Neural cell (in vitro differentiated cells): ENCODE results near the gene ZNF529. TPM values are rescaled to one million over a fixed set of nuclear protein-coding genes. Genes with fewer than 3 reads are reported as not detected.

Experiments
- H2AFZ ChIP-seq: fragments of 200-600, 300-800 bp; sonication (generic), shearing (Covaris generic); 2 replicates; pipeline ENCODE4 v1.6.0; 2014; ENCODE audit warnings: low read depth, mild to moderate bottlenecking, antibody characterized with exemption, low read length, moderate library complexity
- H3F3A ChIP-seq: fragments of 200-600 bp; shearing (Covaris generic); 2 replicates; pipeline ENCODE4 v1.6.1; 2016; ENCODE audit warnings: mild to moderate bottlenecking, moderate library complexity, mixed read lengths, antibody characterized with exemption, low read length; ENCODE audit not compliant: insufficient read depth, poor library complexity, severe bottlenecking
- H3K27ac ChIP-seq: fragments of 200-600, 300-800 bp; sonication (generic), shearing (Covaris generic); 2 replicates; pipeline ENCODE4 v1.5.1; 2014; ENCODE audit warnings: mild to moderate bottlenecking, low read length, moderate library complexity
- H3K27me3 ChIP-seq: fragments of 300-800, 200-600 bp; sonication (generic), shearing (Covaris generic); 2 replicates; pipeline ENCODE4 v1.6.0; 2014; ENCODE audit warnings: mild to moderate bottlenecking, low read depth, low read length, moderate library complexity; ENCODE audit not compliant: insufficient read depth
- H3K36me3 ChIP-seq: fragments of 300-800, 200-600 bp; sonication (generic), shearing (Covaris generic); 2 replicates; pipeline ENCODE4 v1.5.1; 2014; ENCODE audit warnings: mild to moderate bottlenecking, antibody characterized with exemption, low read length, moderate library complexity; ENCODE audit not compliant: insufficient read depth
- H3K4me2 ChIP-seq: fragments of 300-800, 200-600 bp; sonication (generic), shearing (Covaris generic); 2 replicates; pipeline ENCODE4 v1.6.0; 2014; ENCODE audit warnings: mild to moderate bottlenecking, low read length
- H3K4me3 ChIP-seq: fragments of 300-800, 200-600 bp; sonication (generic), shearing (Covaris generic); 2 replicates; pipeline ENCODE4 v1.5.1; 2014; ENCODE audit warnings: mild to moderate bottlenecking, low read length, moderate library complexity
- H3K79me2 ChIP-seq: fragments of 200-600 bp; shearing (Covaris generic); replicated peaks from 2 replicates; pipeline ENCODE4 v1.6.0; 2014; ENCODE audit warnings: mild to moderate bottlenecking, low read length, moderate library complexity; ENCODE audit not compliant: insufficient read depth
- H3K9ac ChIP-seq: fragments of 300-800, 200-600 bp; sonication (generic), shearing (Covaris generic); 2 replicates; pipeline ENCODE4 v1.6.1; 2016; ENCODE audit warnings: mild to moderate bottlenecking, low read length, mixed read lengths
- H3K9me2 ChIP-seq: fragments of 200-600 bp; shearing (Covaris generic); 2 replicates; pipeline ENCODE4 v1.6.1; 2016; ENCODE audit warnings: mild to moderate bottlenecking, low read length, mixed read lengths; ENCODE audit not compliant: insufficient read depth
- H3K9me3 ChIP-seq: fragments of 200-600, 300-800 bp; sonication (generic), shearing (Covaris generic); 2 replicates; pipeline ENCODE4 v1.6.1; 2016; ENCODE audit warnings: mild to moderate bottlenecking, mixed run types, low read length, moderate library complexity, mixed read lengths
- H4K20me1 ChIP-seq: fragments of 200-600 bp; shearing (Covaris generic); 2 replicates; pipeline ENCODE4 v1.6.1; 2016; ENCODE audit warnings: mild to moderate bottlenecking, mixed run types; ENCODE audit not compliant: insufficient read depth
- CTCF ChIP-seq: fragments of 450-650 bp; IDR thresholded peaks from 2 replicates; pipeline ENCODE4 v1.5.1; 2014; ENCODE audit warnings: antibody characterized with exemption, mild to moderate bottlenecking, moderate library complexity; ENCODE audit not compliant: poor library complexity, severe bottlenecking
- EP300 ChIP-seq: fragments of 450-650 bp; conservative IDR thresholded peaks from 2 replicates; pipeline ENCODE4 v1.6.1; 2014; ENCODE audit warnings: antibody characterized with exemption, mild to moderate bottlenecking, moderate library complexity; ENCODE audit not compliant: poor library complexity, severe bottlenecking
- EZH2 ChIP-seq: fragments of 200-600, 300-800 bp; shearing (Covaris generic), sonication (generic); IDR thresholded peaks from 2 replicates; pipeline ENCODE4 v1.6.1; 2014; ENCODE audit warnings: antibody characterized with exemption, low read length, borderline replicate concordance, mild to moderate bottlenecking; ENCODE audit not compliant: insufficient read depth, poor library complexity, severe bottlenecking
- MXI1 ChIP-seq: fragments of 450-650 bp; conservative IDR thresholded peaks from 2 replicates; pipeline ENCODE4 v1.6.1; 2014; ENCODE audit warnings: antibody characterized with exemption, mild to moderate bottlenecking; ENCODE audit not compliant: poor library complexity, severe bottlenecking
- POLR2AphosphoS5 ChIP-seq: IDR thresholded peaks from 2 replicates; pipeline ENCODE4 v1.6.1; 2012
- RAD21 ChIP-seq: fragments of 450-650 bp; conservative IDR thresholded peaks from 2 replicates; pipeline ENCODE4 v1.6.1; 2014; ENCODE audit warnings: antibody characterized with exemption, mild to moderate bottlenecking, moderate library complexity
- REST ChIP-seq: IDR thresholded peaks from 2 replicates; pipeline ENCODE4 v1.6.1; 2012; ENCODE audit warnings: borderline replicate concordance
- SMC3 ChIP-seq: fragments of 450-650 bp; conservative IDR thresholded peaks from 2 replicates; pipeline ENCODE4 v1.6.1; 2014; ENCODE audit warnings: antibody characterized with exemption, mild to moderate bottlenecking, moderate library complexity; ENCODE audit not compliant: poor library complexity
- TAF1 ChIP-seq: IDR thresholded peaks from 2 replicates; pipeline ENCODE4 v1.6.1; 2012; ENCODE audit warnings: low read depth
- polyA plus RNA-seq: library from polyadenylated mRNA; depleted of rRNA; stranded (reverse); fragments of >200 nt; gene quantifications from 2 replicates; pipeline ENCODE4 v1.2.3, GENCODE V29; 2014

Gene ZNF529
- polyA plus RNA-seq, 1 donor from 2014 or later: 54.5 TPM

GRCh38 chr19:36526581-36526980 lies 46.5 kb downstream of the ZNF529 start:
- Histone ChIP-seq H2AFZ (no peak overlapping the region), H3K4me2 (peak overlapping the region; percentile 70), H3K27ac (no peak overlapping the region), H3K9me2 (no peaks in the 10 kb centered on the region), H3K9ac (no peak overlapping the region), H3K9me3 (peaks cover 3% of the 10 kb centered on the region), H4K20me1 (no peaks in the 10 kb centered on the region), H3K79me2 (peaks cover 62% of the 10 kb centered on the region), H3K4me3 (peak overlapping the region; percentile 74), H3K36me3 (peaks cover 12% of the 10 kb centered on the region), H3F3A (no peaks in the 10 kb centered on the region), H3K27me3 (no peaks in the 10 kb centered on the region)
- TF ChIP-seq RAD21: no peak
- no peak for TF ChIP-seq POLR2AphosphoS5
- no peak for TF ChIP-seq TAF1
- no peak for TF ChIP-seq MXI1
- TF ChIP-seq EZH2: no peak
- no peak for TF ChIP-seq CTCF
- no peak for TF ChIP-seq EP300
- no peak for TF ChIP-seq REST
- no peak for TF ChIP-seq SMC3

- Histone ChIP-seq H3F3A (no peaks in the 10 kb centered on the region), H2AFZ (no peak overlapping the region), H3K27me3 (no peaks in the 10 kb centered on the region), H3K4me2 (no peak overlapping the region), H3K27ac (no peak overlapping the region), H3K4me3 (no peak overlapping the region), H3K79me2 (peaks cover 67% of the 10 kb centered on the region), H3K9ac (no peak overlapping the region), H3K9me2 (no peaks in the 10 kb centered on the region), H3K9me3 (peaks cover 3% of the 10 kb centered on the region), H4K20me1 (no peaks in the 10 kb centered on the region), H3K36me3 (peaks cover 12% of the 10 kb centered on the region)
- no peak for TF ChIP-seq MXI1
- TF ChIP-seq POLR2AphosphoS5: no peak
- TF ChIP-seq TAF1: no peak
- no peak for TF ChIP-seq EZH2
- TF ChIP-seq RAD21: no peak
- no peak for TF ChIP-seq EP300
- no peak for TF ChIP-seq REST
- TF ChIP-seq CTCF: no peak
- no peak for TF ChIP-seq SMC3
Observed at GRCh38 chr19:36524617-36525016, 48.5 kb downstream of the ZNF529 start.
